ENCODE data around the gene FAM72C.
"Not testable (repeated sequence)": the region's sequence is repeated elsewhere in the genome, so short reads cannot be mapped to it uniquely, and the experiment has no call there.

The FAM72C gene

GRCh38 chr1:143971924-143972700, at the start of gene FAM72C:
Gene FAM72C, minus strand, starts transcription at chr1:143971986. Its CDS starts 845 bp downstream, at chr1:143971141.
- DNase-seq = not testable (repeated sequence)

- DNase-seq = not testable (repeated sequence)
These were observed 48.4 kb upstream of the FAM72C start for GRCh38 chr1:144020001-144020738.

- not testable (repeated sequence) for DNase-seq
These were observed 47.3 kb upstream of the FAM72C start for GRCh38 chr1:144019101-144019500.

- not testable (repeated sequence) for DNase-seq
These were observed 43.6 kb upstream of the FAM72C start for GRCh38 chr1:144015180-144015966.

GRCh38 chr1:144014528-144014927, 42.7 kb upstream of the FAM72C start:
- DNase-seq = not testable (repeated sequence)

GRCh38 chr1:144014121-144014520, 42.3 kb upstream of the FAM72C start:
- not testable (repeated sequence) for DNase-seq

- not testable (repeated sequence) for DNase-seq
These were observed 40.5 kb upstream of the FAM72C start for GRCh38 chr1:144012168-144012733.

- not testable (repeated sequence) for DNase-seq
These were observed 37.6 kb upstream of the FAM72C start for GRCh38 chr1:144009410-144009809.

- not testable (repeated sequence) for DNase-seq
These were observed 32.5 kb upstream of the FAM72C start for GRCh38 chr1:144004259-144004658.

- DNase-seq = not testable (repeated sequence)
These were observed 31.7 kb upstream of the FAM72C start for GRCh38 chr1:144003306-144004029.

- not testable (repeated sequence) for DNase-seq
These were observed 30.5 kb upstream of the FAM72C start for GRCh38 chr1:144002141-144002881.

- DNase-seq = not testable (repeated sequence)
These were observed 29.3 kb upstream of the FAM72C start for GRCh38 chr1:144001077-144001476.

GRCh38 chr1:143996020-143996419, 24.2 kb upstream of the FAM72C start:
- not testable (repeated sequence) for DNase-seq

- not testable (repeated sequence) for DNase-seq
These were observed 21.6 kb upstream of the FAM72C start for GRCh38 chr1:143993301-143993907.

- not testable (repeated sequence) for DNase-seq
These were observed 18.9 kb upstream of the FAM72C start for GRCh38 chr1:143990699-143991098.

GRCh38 chr1:143989719-143990118, 17.9 kb upstream of the FAM72C start:
- not testable (repeated sequence) for DNase-seq

GRCh38 chr1:143989427-143989712, 17.6 kb upstream of the FAM72C start:
- not testable (repeated sequence) for DNase-seq

- not testable (repeated sequence) for DNase-seq
These were observed 17.0 kb upstream of the FAM72C start for GRCh38 chr1:143988602-143989426.

- not testable (repeated sequence) for DNase-seq
These were observed 16.1 kb upstream of the FAM72C start for GRCh38 chr1:143987868-143988267.
